ENCODE data around the gene LRMDA. TPM values are rescaled to one million over a fixed set of nuclear protein-coding genes. Genes with fewer than 3 reads are reported as not detected.

Gene LRMDA
- total RNA-seq, 2 experiments from 2014 or later = not detected

DNA sequence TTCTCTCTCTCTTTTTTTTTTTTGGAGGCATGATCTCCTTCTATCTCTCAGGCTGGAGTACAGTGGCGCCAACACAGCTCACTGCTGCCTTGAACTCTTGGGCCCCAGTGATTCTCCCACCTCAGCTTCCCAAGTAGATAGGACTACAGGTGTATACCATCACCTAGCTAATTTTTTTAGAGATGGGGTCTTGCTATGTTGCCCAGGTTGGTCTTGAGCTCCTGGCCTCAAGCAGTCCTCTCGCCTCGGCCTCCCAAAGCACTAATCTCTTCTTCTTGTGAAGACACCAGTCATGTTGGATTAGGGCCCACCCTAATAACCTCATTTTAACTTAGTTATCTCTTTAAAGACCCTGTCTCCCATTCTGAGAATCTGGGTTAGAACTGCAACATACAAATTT is 45.6 kb downstream of the LRMDA start:
- Histone ChIP-seq H3K36me3 (ENCODE audit: insufficient read depth, low read length) (no peaks in the 10 kb centered on the region), H3K79me2 (ENCODE audit: insufficient read depth, low read depth, low read length) (no peaks in the 10 kb centered on the region), H3K27ac (ENCODE audit: low read depth, low read length, poor library complexity, severe bottlenecking) (no peak overlapping the region), H3K9me2 (ENCODE audit: insufficient read depth, low read length) (no peaks in the 10 kb centered on the region), H3K9me3 (ENCODE audit: low read length) (no peaks in the 10 kb centered on the region), H2AFZ (ENCODE audit: low read length) (no peak overlapping the region), H3K4me2 (ENCODE audit: low read length) (no peak overlapping the region), H3K4me3 (ENCODE audit: low read depth, low read length, poor library complexity, severe bottlenecking) (no peak overlapping the region), H4K20me1 (ENCODE audit: insufficient read depth, low read length) (no peaks in the 10 kb centered on the region; the same call in 1 of the 2 replicates), H3K4me1 (ENCODE audit: insufficient read depth, low read length, poor library complexity, severe bottlenecking) (no peaks in the 10 kb centered on the region)
- no TSS peak for BruUV-seq (replicated peaks)
- POLR2A ChIA-PET = no interaction called here
- TF ChIP-seq CTCF (conservative IDR thresholded peaks at IDR 0.05; ENCODE audit: low read length) = no peak
- no peak for TF ChIP-seq EZH2phosphoT487 (IDR thresholded peaks at IDR 0.05; ENCODE audit: borderline replicate concordance, low read depth, low read length)
- no peak for DNase-seq (ENCODE audit: low spot score)
- intact Hi-C loops (cut with micrococcal nuclease; ENCODE audit: unreplicated experiment) = no loop called here
- CTCF ChIA-PET (ENCODE audit: unreplicated experiment) = no interaction called here

- Histone ChIP-seq H3K4me2 (ENCODE audit: low read length) (no peak overlapping the region), H3K4me1 (ENCODE audit: insufficient read depth, low read length, poor library complexity, severe bottlenecking) (no peaks in the 10 kb centered on the region), H3K4me3 (ENCODE audit: low read depth, low read length, poor library complexity, severe bottlenecking) (no peak overlapping the region), H4K20me1 (ENCODE audit: insufficient read depth, low read length) (no peaks in the 10 kb centered on the region; the same call in 1 of the 2 replicates), H3K36me3 (ENCODE audit: insufficient read depth, low read length) (no peaks in the 10 kb centered on the region), H2AFZ (ENCODE audit: low read length) (no peak overlapping the region), H3K9me3 (ENCODE audit: low read length) (no peaks in the 10 kb centered on the region), H3K79me2 (ENCODE audit: insufficient read depth, low read depth, low read length) (no peaks in the 10 kb centered on the region), H3K9me2 (ENCODE audit: insufficient read depth, low read length) (no peaks in the 10 kb centered on the region), H3K27ac (ENCODE audit: low read depth, low read length, poor library complexity, severe bottlenecking) (no peak overlapping the region)
- CTCF ChIA-PET (ENCODE audit: unreplicated experiment) = no interaction called here
- no TSS peak for BruUV-seq (replicated peaks)
- DNase-seq (ENCODE audit: low spot score) = no peak
- intact Hi-C loops (cut with micrococcal nuclease; ENCODE audit: unreplicated experiment) = no loop called here
- POLR2A ChIA-PET = interaction anchor here (0.7 kb wide), 1 partner anchor 216 kb away, joined by 3 read pairs; no protein-coding TSS in a partner anchor
- TF ChIP-seq EZH2phosphoT487 (IDR thresholded peaks at IDR 0.05; ENCODE audit: borderline replicate concordance, low read depth, low read length) (no peak), CTCF (conservative IDR thresholded peaks at IDR 0.05; ENCODE audit: low read length) (no peak)
Measured at GRCh38 chr10:75477680-75478079, 46.3 kb downstream of the LRMDA start.

GRCh38 chr10:75480374-75480773 is 49.0 kb downstream of the LRMDA start:
- BruUV-seq (replicated peaks) = no TSS peak
- Histone ChIP-seq H2AFZ (ENCODE audit: low read length) (no peak overlapping the region), H3K4me2 (ENCODE audit: low read length) (no peak overlapping the region), H3K36me3 (ENCODE audit: insufficient read depth, low read length) (no peaks in the 10 kb centered on the region), H3K9me3 (ENCODE audit: low read length) (no peaks in the 10 kb centered on the region), H3K4me3 (ENCODE audit: low read depth, low read length, poor library complexity, severe bottlenecking) (no peak overlapping the region), H3K79me2 (ENCODE audit: insufficient read depth, low read depth, low read length) (no peaks in the 10 kb centered on the region), H3K9me2 (ENCODE audit: insufficient read depth, low read length) (no peaks in the 10 kb centered on the region), H3K27ac (ENCODE audit: low read depth, low read length, poor library complexity, severe bottlenecking) (no peak overlapping the region), H4K20me1 (ENCODE audit: insufficient read depth, low read length) (no peaks in the 10 kb centered on the region; the same call in 1 of the 2 replicates), H3K4me1 (ENCODE audit: insufficient read depth, low read length, poor library complexity, severe bottlenecking) (no peaks in the 10 kb centered on the region)
- intact Hi-C loops (cut with micrococcal nuclease; ENCODE audit: unreplicated experiment) = no loop called here
- DNase-seq (ENCODE audit: low spot score) = no peak
- TF ChIP-seq EZH2phosphoT487 (IDR thresholded peaks at IDR 0.05; ENCODE audit: borderline replicate concordance, low read depth, low read length) = no peak
- TF ChIP-seq CTCF (conservative IDR thresholded peaks at IDR 0.05; ENCODE audit: low read length) = no peak
- ChIA-PET CTCF (ENCODE audit: unreplicated experiment) (no interaction called here), POLR2A (no interaction called here)

Measured in OCI-LY7 (cell line).